SK-N-SH (cell line): Measurements from ENCODE around the gene SGMS2.

ENCODE experiments used
- CTCF ChIP-seq: fragments of 200-600 bp; sonication (generic); IDR thresholded peaks from 2 replicates; pipeline ENCODE4 v1.6.1; 2017; ENCODE audit warnings: antibody characterized with exemption, mild to moderate bottlenecking, moderate library complexity
- MAX ChIP-seq: IDR thresholded peaks from 2 replicates; pipeline ENCODE4 v1.4.0; 2012; ENCODE audit warnings: low read depth
- TCF12 ChIP-seq: IDR thresholded peaks from 2 replicates; pipeline ENCODE4 v1.4.0; 2012

- TF ChIP-seq MAX (no peak), TCF12 (no peak), CTCF (no peak)
These were observed 33.0 kb downstream of the SGMS2 start for GRCh38 chr4:107857741-107858140.
